Esophagus muscularis mucosa (tissue), 4 donors: ENCODE data around the gene GATA3. TPM values are rescaled to one million over a fixed set of nuclear protein-coding genes. Genes with fewer than 3 reads are reported as not detected.

Source experiments
- DNase-seq: peaks from one replicate; pipeline ENCODE4 v3.0.0-alpha.2; 2017; ENCODE audit errors: extremely low spot score
- H3K27ac ChIP-seq, 4 donors: fragments of 200-600 bp; sonication (generic); replicated peaks in 1 of 4; 1 replicate in 3 of 4; 2 replicates in 1 of 4; pipeline ENCODE4 v1.5.1; 2016 to 2019; ENCODE audit warnings: mild to moderate bottlenecking in 1 of 4
- H3K27me3 ChIP-seq, 4 donors: fragments of 200-600 bp; sonication (generic); one replicate each; pipeline versions ENCODE4 v1.5.1 to v1.6.0; 2016 to 2019
- H3K36me3 ChIP-seq, 4 donors: fragments of 200-600 bp; sonication (generic); one replicate each; pipeline ENCODE4 v1.5.1; 2016 to 2019
- H3K4me1 ChIP-seq, 4 donors: fragments of 200-600 bp; sonication (generic); one replicate each; pipeline ENCODE4 v1.5.1; 2016 to 2019
- H3K4me3 ChIP-seq, 4 donors: fragments of 200-600 bp; sonication (generic); 1 replicate in 2 of 4; 2 replicates in 2 of 4; pipeline ENCODE4 v1.5.1; 2016 to 2019; ENCODE audit warnings: mild to moderate bottlenecking in 4 of 4, moderate library complexity in 1 of 4
- H3K9me3 ChIP-seq, 4 donors: fragments of 200-600 bp; sonication (generic); 1 replicate in 3 of 4; 2 replicates in 1 of 4; pipeline ENCODE4 v1.5.1; 2016 to 2019
- CTCF ChIP-seq, 3 experiments: fragments of 200-600 bp in 2 of 3; fragments of 450-650 bp in 1 of 3; sonication (generic) in 2 of 3; IDR thresholded peaks; one replicate each; pipeline ENCODE4 v1.5.1; 2017 to 2019; ENCODE audit warnings: antibody characterized with exemption in 3 of 3, mild to moderate bottlenecking in 2 of 3, moderate library complexity in 1 of 3
- EP300 ChIP-seq: sonication (generic); formaldehyde crosslinking; IDR thresholded peaks from one replicate; pipeline ENCODE4 v1.6.1; 2017; ENCODE audit warnings: antibody characterized with exemption
- POLR2A ChIP-seq: fragments of 450-650 bp; IDR thresholded peaks from one replicate; pipeline ENCODE4 v1.6.1; 2017; ENCODE audit warnings: antibody characterized with exemption, moderate library complexity, mild to moderate bottlenecking, low read depth
- POLR2AphosphoS5 ChIP-seq, 2 donors: sonication (generic); formaldehyde crosslinking; IDR thresholded peaks; one replicate each; pipeline ENCODE4 v1.6.1; 2017; ENCODE audit warnings: antibody characterized with exemption in 2 of 2
- WGBS: methylation state at CpG from one replicate; pipeline ENCODE4 v1.1.5; 2018; 5-methylcytosine and 5-hydroxymethylcytosine counted together
- intact Hi-C: fragments of 100-400 bp; cut with DNase I; formaldehyde crosslinking; loops from one replicate; pipeline ENCODE4 v1.15.1; 2023
- total RNA-seq, 4 donors: library from RNA; depleted of rRNA; stranded (reverse); fragments of >200 nt; gene quantifications; one replicate each; pipeline versions ENCODE4 v1.1.0 to v1.2.1, GENCODE V29; 2016

The GATA3 gene
- total RNA-seq, 4 donors from 2014 or later = 0.19 to 0.46 (median 0.33) TPM; not detected in 1

DNA sequence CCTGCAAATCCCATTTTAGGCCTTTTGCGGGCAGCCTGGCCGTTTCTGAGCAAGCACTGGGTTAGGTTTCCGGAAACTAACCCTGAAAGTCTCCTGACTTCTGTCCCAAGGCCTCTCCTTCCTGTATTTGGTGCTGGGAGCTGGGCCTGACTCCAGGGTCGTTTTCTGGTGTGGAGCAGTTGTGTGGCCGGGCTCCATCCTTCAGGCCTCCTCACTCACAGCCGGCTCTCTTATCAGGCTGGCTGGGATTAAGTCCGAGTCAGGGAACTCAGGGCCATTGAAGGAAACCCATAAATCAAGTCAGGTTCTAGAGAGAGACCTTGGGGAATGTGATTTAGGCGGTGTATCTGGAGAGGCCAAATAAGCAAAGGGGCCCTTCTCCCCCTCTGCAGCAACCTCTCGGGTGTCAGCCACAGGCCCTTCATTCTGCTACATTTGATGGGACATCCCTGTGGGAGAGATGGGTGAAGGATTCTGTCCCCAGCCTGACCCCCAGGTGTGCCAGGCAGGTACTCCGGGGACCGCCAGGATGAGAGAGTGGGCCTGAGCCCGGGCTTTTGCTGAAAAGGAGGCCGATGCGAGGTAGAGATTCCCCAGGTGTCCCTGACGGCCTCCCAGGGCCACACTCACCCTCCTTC, 3.3 kb downstream of the GATA3 start:
- DNase-seq = no peak
- Histone ChIP-seq H3K27me3 (peaks cover 0 to 98% (median 49%) of the 10 kb centered on the region in 4 donors), H3K4me3 (no peak overlapping the region), H3K36me3 (no peaks in the 10 kb centered on the region), H3K27ac (no peak overlapping the region), H3K9me3 (no peaks in the 10 kb centered on the region), H3K4me1 (peaks cover 22 to 49% (median 37%) of the 10 kb centered on the region in 4 donors)
- whole genome bisulfite sequencing = 77% methylated on average over 14 of the region's 15 CpGs
- intact Hi-C loops = no loop called here
- TF ChIP-seq POLR2AphosphoS5 (IDR thresholded peaks at IDR 0.05) (no peak), CTCF (IDR thresholded peaks at IDR 0.05) (no peak), POLR2A (no peak), EP300 (no peak)

DNA sequence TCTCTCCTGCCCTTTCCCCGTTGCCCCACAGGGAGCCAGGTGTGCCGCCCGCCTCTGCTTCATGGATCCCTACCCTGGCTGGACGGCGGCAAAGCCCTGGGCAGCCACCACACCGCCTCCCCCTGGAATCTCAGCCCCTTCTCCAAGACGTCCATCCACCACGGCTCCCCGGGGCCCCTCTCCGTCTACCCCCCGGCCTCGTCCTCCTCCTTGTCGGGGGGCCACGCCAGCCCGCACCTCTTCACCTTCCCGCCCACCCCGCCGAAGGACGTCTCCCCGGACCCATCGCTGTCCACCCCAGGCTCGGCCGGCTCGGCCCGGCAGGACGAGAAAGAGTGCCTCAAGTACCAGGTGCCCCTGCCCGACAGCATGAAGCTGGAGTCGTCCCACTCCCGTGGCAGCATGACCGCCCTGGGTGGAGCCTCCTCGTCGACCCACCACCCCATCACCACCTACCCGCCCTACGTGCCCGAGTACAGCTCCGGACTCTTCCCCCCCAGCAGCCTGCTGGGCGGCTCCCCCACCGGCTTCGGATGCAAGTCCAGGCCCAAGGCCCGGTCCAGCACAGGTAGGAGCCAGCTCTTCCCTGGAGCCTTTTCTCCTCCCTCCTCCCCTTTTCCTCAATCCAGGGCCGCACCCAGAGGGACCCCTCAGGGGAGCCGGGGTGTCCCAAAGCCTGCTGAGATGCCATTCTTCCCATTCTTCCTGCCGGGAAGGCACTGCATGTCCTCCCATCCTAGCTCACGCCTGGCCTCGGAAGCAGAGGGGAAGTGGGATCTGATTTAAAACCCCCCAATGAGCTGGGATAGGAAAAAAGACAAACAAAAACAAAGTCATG, 4.0 kb downstream of the GATA3 start:
- H3K9me3 ChIP-seq = no peaks in the 10 kb centered on the region
- no peak for TF ChIP-seq EP300
- TF ChIP-seq CTCF (IDR thresholded peaks at IDR 0.05) = no peak
- no peak for TF ChIP-seq POLR2A
- TF ChIP-seq POLR2AphosphoS5 (IDR thresholded peaks at IDR 0.05) = no peak
- WGBS = 72% methylated on average over 30 of the region's 45 CpGs
- H3K36me3 ChIP-seq = no peaks in the 10 kb centered on the region
- H3K4me1 ChIP-seq = peaks cover 14 to 41% (median 30%) of the 10 kb centered on the region in 4 donors
- H3K27me3 ChIP-seq = peaks cover 0 to 98% (median 42%) of the 10 kb centered on the region in 4 donors
- DNase-seq = no peak
- no peak overlapping the region for H3K4me3 ChIP-seq
- no peak overlapping the region for H3K27ac ChIP-seq
- intact Hi-C loops = no loop called here

GRCh38 chr10:8059191-8059936, 4.9 kb downstream of the GATA3 start:
- 57% methylated on average over 16 of the region's 16 CpGs for WGBS
- DNase-seq = no peak
- intact Hi-C loops = no loop called here

More at GRCh38 chr10:8059191-8059936, 4.9 kb downstream of the GATA3 start:
- H3K4me3 ChIP-seq = no peak overlapping the region
- no peaks in the 10 kb centered on the region for H3K36me3 ChIP-seq
- peaks cover 9 to 33% (median 21%) of the 10 kb centered on the region in 4 donors for H3K4me1 ChIP-seq
- H3K9me3 ChIP-seq = no peaks in the 10 kb centered on the region
- no peak overlapping the region for H3K27ac ChIP-seq
- TF ChIP-seq POLR2AphosphoS5 (IDR thresholded peaks at IDR 0.05) = no peak
- no peak for TF ChIP-seq EP300
- TF ChIP-seq POLR2A = no peak
- TF ChIP-seq CTCF (IDR thresholded peaks at IDR 0.05) = no peak
- H3K27me3 ChIP-seq = peaks cover 0 to 97% (median 36%) of the 10 kb centered on the region in 4 donors
